Right hindlimb (tissue), 1 donor: Measurements from ENCODE around the gene STRN.
A peak's percentile ranks its signal among the peaks of the same experiment; 100 is the strongest.
"Not testable (repeated sequence)": the region's sequence is repeated elsewhere in the genome, so short reads cannot be mapped to it uniquely, and the experiment has no call there.

ENCODE experiments used
- DNase-seq: peaks from one replicate; pipeline ENCODE4 v3.0.0-alpha.2; 2018

STRN gene, protein sequence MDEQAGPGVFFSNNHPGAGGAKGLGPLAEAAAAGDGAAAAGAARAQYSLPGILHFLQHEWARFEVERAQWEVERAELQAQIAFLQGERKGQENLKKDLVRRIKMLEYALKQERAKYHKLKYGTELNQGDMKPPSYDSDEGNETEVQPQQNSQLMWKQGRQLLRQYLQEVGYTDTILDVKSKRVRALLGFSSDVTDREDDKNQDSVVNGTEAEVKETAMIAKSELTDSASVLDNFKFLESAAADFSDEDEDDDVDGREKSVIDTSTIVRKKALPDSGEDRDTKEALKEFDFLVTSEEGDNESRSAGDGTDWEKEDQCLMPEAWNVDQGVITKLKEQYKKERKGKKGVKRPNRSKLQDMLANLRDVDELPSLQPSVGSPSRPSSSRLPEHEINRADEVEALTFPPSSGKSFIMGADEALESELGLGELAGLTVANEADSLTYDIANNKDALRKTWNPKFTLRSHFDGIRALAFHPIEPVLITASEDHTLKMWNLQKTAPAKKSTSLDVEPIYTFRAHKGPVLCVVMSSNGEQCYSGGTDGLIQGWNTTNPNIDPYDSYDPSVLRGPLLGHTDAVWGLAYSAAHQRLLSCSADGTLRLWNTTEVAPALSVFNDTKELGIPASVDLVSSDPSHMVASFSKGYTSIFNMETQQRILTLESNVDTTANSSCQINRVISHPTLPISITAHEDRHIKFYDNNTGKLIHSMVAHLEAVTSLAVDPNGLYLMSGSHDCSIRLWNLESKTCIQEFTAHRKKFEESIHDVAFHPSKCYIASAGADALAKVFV

GRCh38 chr2:36966370-36967235 is at the start of gene STRN:
Gene STRN (minus strand): TSS chr2:36966536. CDS start chr2:36966463, 73 bp downstream.
- peak; percentile 98 for DNase-seq

GRCh38 chr2:37013315-37013641 is 46.9 kb upstream of the STRN start:
- no peak for DNase-seq

DNA sequence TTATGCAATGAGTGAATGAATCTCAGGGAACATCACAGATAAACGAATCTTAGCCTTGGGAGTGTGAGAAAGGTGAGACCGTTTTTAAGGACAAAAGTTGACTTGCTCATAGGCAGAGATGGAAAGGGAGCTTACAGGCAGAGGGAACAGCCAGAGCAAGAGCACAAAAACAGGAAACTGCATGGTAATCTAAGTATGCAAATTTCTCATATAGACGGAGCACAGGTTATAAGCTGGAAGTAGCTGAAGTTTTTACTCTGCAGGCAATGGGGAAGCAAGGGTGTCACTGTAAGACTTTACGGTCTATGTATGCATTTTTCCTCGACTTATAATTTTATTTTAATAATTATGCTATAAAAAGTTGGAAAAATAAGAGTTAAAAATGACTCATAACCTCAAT is 44.8 kb upstream of the STRN start:
- no peak for DNase-seq

DNA sequence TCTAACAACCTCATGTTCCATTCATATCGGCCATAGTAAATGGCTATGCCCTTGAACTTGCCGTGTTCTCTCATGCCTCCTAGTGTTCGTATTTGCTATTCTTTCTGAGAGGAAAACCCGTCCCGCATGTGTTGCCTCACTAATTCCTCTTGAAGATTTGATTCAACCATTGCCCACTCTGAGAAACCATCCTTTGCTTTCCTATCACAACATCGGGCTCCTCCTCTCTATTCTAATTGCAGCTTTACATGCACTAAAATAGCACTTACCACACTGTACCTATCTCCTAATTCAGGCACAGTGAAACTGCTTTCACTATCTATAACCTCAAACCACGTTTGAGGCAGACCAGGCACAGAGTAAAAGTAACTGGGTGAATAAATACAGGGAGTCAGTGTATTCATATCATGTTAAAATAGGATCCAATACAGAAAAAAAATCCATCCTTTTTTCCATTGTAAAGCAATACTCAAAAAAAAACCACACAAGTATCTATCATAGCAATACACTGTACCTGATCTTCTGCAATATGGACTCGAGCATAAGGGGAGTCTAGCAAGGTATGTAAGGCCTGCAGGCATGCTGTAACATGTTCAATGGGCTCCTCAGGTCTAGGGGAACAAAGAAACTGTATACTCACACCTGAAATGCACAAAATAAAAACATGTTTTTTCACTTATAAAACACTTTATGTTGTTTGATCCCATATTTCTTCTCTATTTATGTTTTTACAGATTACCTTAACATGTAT is 39.0 kb upstream of the STRN start:
- DNase-seq: no peak

DNA sequence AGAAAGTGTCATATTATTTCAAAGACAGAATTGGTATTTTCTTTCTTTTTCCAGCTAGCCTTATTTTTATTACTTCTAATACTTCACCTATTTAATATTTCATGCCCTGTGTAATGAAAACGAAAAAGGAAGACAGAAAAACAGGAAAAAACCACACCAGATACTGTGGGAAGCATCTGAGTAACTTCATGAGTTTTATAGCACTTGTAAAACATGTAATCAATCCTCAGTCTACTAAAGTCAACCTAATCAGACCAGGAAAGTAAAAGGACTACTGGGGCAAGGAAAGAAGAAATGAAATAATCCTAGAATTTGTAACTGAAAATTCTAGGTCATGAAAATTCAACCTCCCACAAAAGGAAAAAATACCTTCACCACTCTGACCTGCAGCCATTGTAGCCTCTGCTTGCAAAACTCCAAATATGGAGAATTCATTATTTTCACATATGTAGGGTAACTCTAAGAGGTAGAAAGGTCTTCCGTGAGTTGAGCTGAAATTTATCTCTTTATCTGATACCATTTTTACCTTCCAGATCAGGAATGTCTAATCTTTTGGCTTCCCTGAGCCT is 34.7 kb upstream of the STRN start:
- no peak for DNase-seq

GRCh38 chr2:37000318-37000717 is 34.0 kb upstream of the STRN start:
- DNase-seq: no peak

GRCh38 chr2:36999416-36999815 is 33.1 kb upstream of the STRN start:
- DNase-seq: not testable (repeated sequence)

DNA sequence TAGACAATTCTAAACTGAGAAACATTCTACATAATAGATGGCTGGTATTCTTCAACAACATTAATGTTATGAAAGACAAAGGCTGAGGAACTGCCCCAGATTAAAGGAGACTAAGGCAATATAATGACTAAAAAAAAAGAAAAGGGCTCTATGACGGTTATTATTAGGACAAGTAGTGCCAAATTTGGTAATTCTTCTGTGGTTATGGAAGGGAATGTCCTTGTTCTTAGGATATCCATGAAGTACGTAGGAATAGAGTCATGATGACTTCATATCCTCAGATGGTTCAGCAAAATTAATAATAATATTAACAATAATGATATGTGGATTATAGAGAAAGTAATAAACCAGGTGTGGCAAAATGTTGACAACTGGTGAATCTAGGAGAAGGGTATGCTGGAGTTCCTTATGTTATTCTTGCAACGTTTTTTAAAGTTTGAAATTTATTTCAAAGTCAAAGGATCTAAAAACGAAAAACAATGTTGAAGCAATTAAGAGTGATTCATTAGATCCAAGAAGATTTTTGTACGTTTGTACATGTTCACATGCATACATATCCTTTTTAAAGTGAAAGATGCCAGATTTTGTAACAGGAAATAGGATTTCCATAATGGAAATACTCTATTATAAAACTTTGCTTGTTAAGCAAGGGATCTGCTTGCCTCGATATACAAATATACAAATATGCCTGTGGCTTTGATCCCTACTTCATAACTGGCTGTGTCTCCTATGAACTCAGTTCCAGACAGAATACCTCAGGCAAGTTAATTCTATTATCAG is 27.7 kb upstream of the STRN start:
- no peak for DNase-seq

GRCh38 chr2:36988008-36988407 is 21.7 kb upstream of the STRN start:
- no peak for DNase-seq

DNA sequence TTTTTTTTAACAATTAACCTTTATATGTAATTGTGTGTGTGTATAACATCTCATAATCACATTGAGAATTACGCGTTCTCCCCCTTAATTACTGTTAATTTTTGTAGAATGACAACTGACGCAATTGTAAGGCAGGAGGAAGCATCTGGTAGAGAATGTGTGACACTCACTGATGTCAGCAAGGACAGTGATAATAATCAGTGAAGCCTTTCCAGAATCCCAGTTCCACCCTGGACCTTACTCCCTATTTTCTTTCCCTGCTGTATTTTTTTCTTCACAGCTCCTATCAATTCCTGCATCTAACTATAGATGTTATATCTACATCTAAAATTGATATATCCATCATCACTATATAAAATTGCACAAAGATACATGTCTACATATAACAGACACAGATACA is 16.1 kb upstream of the STRN start:
- no peak for DNase-seq

DNA sequence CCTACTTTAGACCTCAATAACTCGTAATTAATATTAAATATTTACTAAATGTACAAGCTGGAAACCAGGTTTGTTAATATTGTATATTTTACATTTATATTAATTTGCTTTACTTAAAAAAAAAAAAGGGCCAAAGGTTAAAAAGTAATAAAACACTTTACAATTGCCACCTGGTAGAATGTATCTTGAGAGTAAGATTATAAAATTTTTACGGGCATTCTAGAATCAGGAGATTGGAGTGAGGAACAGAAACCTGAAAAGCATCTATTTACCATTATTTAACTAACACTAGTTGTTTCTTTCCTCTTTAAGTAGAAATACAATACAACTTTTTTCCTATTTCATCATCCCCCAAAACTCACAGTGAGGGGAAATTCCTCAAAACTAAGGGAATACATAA is 15.6 kb upstream of the STRN start:
- no peak for DNase-seq

DNA sequence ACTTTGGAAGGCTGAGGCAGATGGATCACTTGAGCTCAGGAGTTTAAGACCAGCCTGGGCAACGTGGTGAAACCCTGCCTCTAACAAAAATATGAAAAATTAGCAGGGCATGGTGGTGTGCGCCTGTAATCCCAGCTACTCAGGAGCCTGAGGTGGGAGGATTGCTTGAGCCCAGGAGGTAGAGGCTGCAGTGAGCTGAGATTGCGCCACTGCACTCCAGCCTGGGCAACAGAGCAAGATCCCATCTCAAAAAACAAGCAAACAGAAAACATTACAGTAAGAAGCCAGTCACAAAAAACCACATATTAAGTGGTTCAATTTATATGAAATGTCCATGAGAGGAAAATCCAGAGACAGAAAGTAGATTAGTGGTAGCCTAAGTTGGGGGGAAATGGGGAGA is 12.7 kb upstream of the STRN start:
- not testable (repeated sequence) for DNase-seq

DNA sequence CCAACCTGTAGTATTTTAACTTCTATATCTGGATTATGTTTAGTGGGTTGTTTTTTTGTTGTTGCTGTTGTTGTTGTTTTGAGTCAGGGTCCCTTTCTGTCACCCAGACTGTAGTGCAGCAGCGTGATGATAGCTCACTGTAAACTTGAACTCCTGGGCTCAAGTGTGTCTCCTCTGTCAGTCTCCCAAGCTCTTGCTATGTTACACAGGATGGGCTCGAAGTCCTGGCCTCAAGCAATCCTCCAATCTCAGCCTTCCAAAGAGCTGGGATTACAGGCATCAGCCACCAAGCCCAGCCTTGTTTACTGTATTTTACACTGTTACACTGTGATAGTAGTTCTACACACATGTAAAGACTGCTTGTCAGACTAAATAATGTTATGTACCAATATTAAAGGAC is 9.7 kb upstream of the STRN start:
- no peak for DNase-seq

GRCh38 chr2:36975306-36975705 is 9.0 kb upstream of the STRN start:
- DNase-seq: no peak

- DNase-seq: no peak
Observed at GRCh38 chr2:36973320-36973719, 7.0 kb upstream of the STRN start.

GRCh38 chr2:36971990-36972389 is 5.7 kb upstream of the STRN start:
- no peak for DNase-seq

GRCh38 chr2:36967236-36967876 is 1.0 kb upstream of the STRN start:
- no peak for DNase-seq

DNA sequence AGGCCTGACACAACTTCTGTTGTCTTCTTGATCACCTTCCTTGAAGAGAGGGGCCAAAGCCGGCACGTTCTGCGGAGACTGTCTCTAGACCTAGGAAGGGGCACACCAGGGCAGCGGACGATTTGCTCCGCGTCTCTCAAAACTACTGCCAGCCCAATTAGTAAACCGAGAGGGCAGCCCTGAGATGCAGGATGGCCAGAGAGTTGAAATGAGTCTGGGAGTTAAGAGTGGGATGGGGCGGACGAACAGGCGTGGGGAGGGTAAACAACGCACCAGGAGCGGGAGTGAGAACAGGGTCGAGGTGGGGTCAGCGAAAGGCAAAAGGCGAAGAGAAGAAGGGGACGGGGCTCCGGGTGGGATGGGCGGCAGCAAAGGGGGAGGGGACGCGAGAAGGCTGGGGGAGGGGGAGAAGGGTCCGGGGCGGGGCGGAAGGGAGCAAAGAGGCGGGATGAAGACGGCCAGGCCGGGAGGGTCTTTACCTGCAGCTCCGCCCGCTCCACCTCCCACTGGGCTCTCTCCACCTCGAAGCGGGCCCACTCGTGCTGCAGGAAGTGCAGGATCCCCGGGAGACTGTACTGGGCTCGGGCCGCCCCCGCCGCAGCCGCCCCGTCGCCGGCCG is 476 bp downstream of the STRN start:
- DNase-seq: peak; percentile 79

GRCh38 chr2:36965206-36965605 is 1.1 kb downstream of the STRN start:
- no peak for DNase-seq

GRCh38 chr2:36964496-36965058 is 1.8 kb downstream of the STRN start:
- no peak for DNase-seq
